SU-DHL-6 (cell line): ENCODE measurements around the gene CCDC39.
A peak's percentile ranks its signal among the peaks of the same experiment; 100 is the strongest.

Source experiments
- H2AFZ ChIP-seq: fragments of 200-600 bp; sonication (generic); 2 replicates; pipeline ENCODE4 v1.6.1; 2014; ENCODE audit warnings: low read depth, mild to moderate bottlenecking, moderate library complexity, mixed read lengths, antibody characterized with exemption, low read length; ENCODE audit not compliant: severe bottlenecking
- H3F3A ChIP-seq: fragments of 200-600 bp; shearing (Covaris generic); 2 replicates; pipeline ENCODE4 v1.6.0; 2016; ENCODE audit warnings: antibody characterized with exemption, mild to moderate bottlenecking; ENCODE audit not compliant: insufficient read depth
- H3K27ac ChIP-seq: fragments of 200-600 bp; sonication (generic); 2 replicates; pipeline ENCODE4 v1.5.1; 2016; ENCODE audit warnings: low read depth, mild to moderate bottlenecking, low read length, moderate library complexity, mixed read lengths
- H3K27me3 ChIP-seq: fragments of 200-600 bp; sonication (generic), shearing (Covaris generic); 2 replicates; pipeline ENCODE4 v1.6.0; 2014; ENCODE audit warnings: mild to moderate bottlenecking, low read length
- H3K36me3 ChIP-seq: fragments of 200-600 bp; sonication (generic); 2 replicates; pipeline ENCODE4 v1.6.1; 2014; ENCODE audit warnings: mild to moderate bottlenecking, low read length, mixed read lengths
- H3K4me2 ChIP-seq: fragments of 300-600, 200-600 bp; shearing (Covaris generic), sonication (generic); 2 replicates; pipeline ENCODE4 v1.6.0; 2014; ENCODE audit warnings: low read length, low read depth, mild to moderate bottlenecking; ENCODE audit not compliant: poor library complexity, severe bottlenecking
- H3K4me3 ChIP-seq: fragments of 200-600 bp; sonication (generic); 2 replicates; pipeline ENCODE4 v1.5.1; 2014; ENCODE audit warnings: antibody characterized with exemption, low read length, mild to moderate bottlenecking, mixed read lengths; ENCODE audit not compliant: insufficient read depth, poor library complexity, severe bottlenecking
- H3K79me2 ChIP-seq: fragments of 200-600 bp; sonication (generic); 2 replicates; pipeline ENCODE4 v1.6.1; 2014; ENCODE audit warnings: mild to moderate bottlenecking, low read length, moderate library complexity; ENCODE audit not compliant: insufficient read depth
- H3K9ac ChIP-seq: fragments of 200-600 bp; sonication (generic); 2 replicates; pipeline ENCODE4 v1.7.0; 2014; ENCODE audit warnings: mild to moderate bottlenecking, low read length
- H3K9me2 ChIP-seq: fragments of 200-600 bp; sonication (generic); replicated peaks from 2 replicates; pipeline ENCODE4 v1.6.1; 2014; ENCODE audit warnings: low read length; ENCODE audit not compliant: insufficient read depth
- H3K9me3 ChIP-seq: fragments of 200-600 bp; sonication (generic); 2 replicates; pipeline ENCODE4 v1.6.1; 2014; ENCODE audit warnings: low read length, mixed read lengths; ENCODE audit not compliant: insufficient read depth
- H4K20me1 ChIP-seq: fragments of 200-600 bp; sonication (generic); 2 replicates; pipeline ENCODE4 v1.6.1; 2014; ENCODE audit warnings: low read depth, mild to moderate bottlenecking, antibody characterized with exemption, low read length, moderate library complexity, mixed read lengths
- EZH2phosphoT487 ChIP-seq: fragments of 200-600 bp; sonication (generic), shearing (Covaris generic); conservative IDR thresholded peaks from 2 replicates; pipeline ENCODE4 v1.6.1; 2018; ENCODE audit warnings: mild to moderate bottlenecking, antibody characterized with exemption, low read length, moderate library complexity, mixed read lengths
- TF ChIP-seq, protein P1 (sequence below): fragments of 200-600 bp; sonication (generic); IDR thresholded peaks from one replicate; pipeline ENCODE4 v1.5.1; 2017; ENCODE audit warnings: antibody characterized with exemption, mild to moderate bottlenecking, low read length, moderate library complexity; ENCODE audit not compliant: insufficient read depth, poor library complexity, severe bottlenecking

Gene CCDC39

GRCh38 chr3:180683816-180684215 is 4.5 kb upstream of the CCDC39 start:
- no peak overlapping the region for H2AFZ ChIP-seq
- no peak overlapping the region for H3K4me2 ChIP-seq
- no peaks in the 10 kb centered on the region for H3K9me2 ChIP-seq
- no peaks in the 10 kb centered on the region for H3F3A ChIP-seq
- TF ChIP-seq EZH2phosphoT487, result no peak
- TF ChIP-seq, protein P1, sequence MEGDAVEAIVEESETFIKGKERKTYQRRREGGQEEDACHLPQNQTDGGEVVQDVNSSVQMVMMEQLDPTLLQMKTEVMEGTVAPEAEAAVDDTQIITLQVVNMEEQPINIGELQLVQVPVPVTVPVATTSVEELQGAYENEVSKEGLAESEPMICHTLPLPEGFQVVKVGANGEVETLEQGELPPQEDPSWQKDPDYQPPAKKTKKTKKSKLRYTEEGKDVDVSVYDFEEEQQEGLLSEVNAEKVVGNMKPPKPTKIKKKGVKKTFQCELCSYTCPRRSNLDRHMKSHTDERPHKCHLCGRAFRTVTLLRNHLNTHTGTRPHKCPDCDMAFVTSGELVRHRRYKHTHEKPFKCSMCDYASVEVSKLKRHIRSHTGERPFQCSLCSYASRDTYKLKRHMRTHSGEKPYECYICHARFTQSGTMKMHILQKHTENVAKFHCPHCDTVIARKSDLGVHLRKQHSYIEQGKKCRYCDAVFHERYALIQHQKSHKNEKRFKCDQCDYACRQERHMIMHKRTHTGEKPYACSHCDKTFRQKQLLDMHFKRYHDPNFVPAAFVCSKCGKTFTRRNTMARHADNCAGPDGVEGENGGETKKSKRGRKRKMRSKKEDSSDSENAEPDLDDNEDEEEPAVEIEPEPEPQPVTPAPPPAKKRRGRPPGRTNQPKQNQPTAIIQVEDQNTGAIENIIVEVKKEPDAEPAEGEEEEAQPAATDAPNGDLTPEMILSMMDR, result no peak
- no peak overlapping the region for H3K4me3 ChIP-seq
- no peaks in the 10 kb centered on the region for H3K36me3 ChIP-seq
- H3K27me3 ChIP-seq, result no peaks in the 10 kb centered on the region
- H3K9me3 ChIP-seq, result no peaks in the 10 kb centered on the region
- no peak overlapping the region for H3K27ac ChIP-seq
- no peaks in the 10 kb centered on the region for H3K79me2 ChIP-seq
- H4K20me1 ChIP-seq, result no peaks in the 10 kb centered on the region
- no peak overlapping the region for H3K9ac ChIP-seq

- H3K9me3 ChIP-seq, result no peaks in the 10 kb centered on the region
- H2AFZ ChIP-seq, result peak overlapping the region; percentile 86
- H3F3A ChIP-seq, result no peaks in the 10 kb centered on the region
- H3K27me3 ChIP-seq, result no peaks in the 10 kb centered on the region
- TF ChIP-seq, protein P1, result peak; percentile 20
- TF ChIP-seq EZH2phosphoT487, result no peak
- no peak overlapping the region for H3K27ac ChIP-seq
- H3K4me3 ChIP-seq, result no peak overlapping the region
- peak overlapping the region; percentile 55 for H3K4me2 ChIP-seq
- H3K9ac ChIP-seq, result no peak overlapping the region
- no peaks in the 10 kb centered on the region for H4K20me1 ChIP-seq
- H3K9me2 ChIP-seq, result no peaks in the 10 kb centered on the region
- H3K36me3 ChIP-seq, result no peaks in the 10 kb centered on the region
- no peaks in the 10 kb centered on the region for H3K79me2 ChIP-seq
These were observed 775 bp upstream of the CCDC39 start for GRCh38 chr3:180680097-180680430.

GRCh38 chr3:180678231-180678630 is 1.1 kb downstream of the CCDC39 start:
- Histone ChIP-seq H4K20me1 (no peaks in the 10 kb centered on the region), H3K79me2 (no peaks in the 10 kb centered on the region), H2AFZ (no peak overlapping the region), H3K36me3 (no peaks in the 10 kb centered on the region), H3K27ac (no peak overlapping the region), H3K9me3 (no peaks in the 10 kb centered on the region), H3K9me2 (no peaks in the 10 kb centered on the region), H3K9ac (no peak overlapping the region), H3K4me2 (no peak overlapping the region), H3K4me3 (no peak overlapping the region), H3F3A (no peaks in the 10 kb centered on the region), H3K27me3 (no peaks in the 10 kb centered on the region)
- TF ChIP-seq, protein P1, result no peak
- TF ChIP-seq EZH2phosphoT487, result no peak

GRCh38 chr3:180661444-180661843 is 17.8 kb downstream of the CCDC39 start:
- H3K79me2 ChIP-seq, result no peaks in the 10 kb centered on the region
- no peaks in the 10 kb centered on the region for H3K36me3 ChIP-seq
- no peak overlapping the region for H2AFZ ChIP-seq
- no peak overlapping the region for H3K4me2 ChIP-seq
- H3F3A ChIP-seq, result no peaks in the 10 kb centered on the region
- H4K20me1 ChIP-seq, result no peaks in the 10 kb centered on the region
- H3K27ac ChIP-seq, result no peak overlapping the region
- no peaks in the 10 kb centered on the region for H3K27me3 ChIP-seq
- H3K9ac ChIP-seq, result no peak overlapping the region
- H3K9me2 ChIP-seq, result no peaks in the 10 kb centered on the region
- no peak overlapping the region for H3K4me3 ChIP-seq
- H3K9me3 ChIP-seq, result no peaks in the 10 kb centered on the region
- TF ChIP-seq EZH2phosphoT487, result no peak
- TF ChIP-seq, protein P1, result no peak
